Type B pancreatic cell (in vitro differentiated cells): ENCODE measurements around the gene EPAS1. TPM values are rescaled to one million over a fixed set of nuclear protein-coding genes. Genes with fewer than 3 reads are reported as not detected.

Experiments
- DNase-seq: peaks from one replicate; pipeline ENCODE4 v3.0.0; 2021; ENCODE audit warnings: mixed read lengths; ENCODE audit not compliant: unreplicated experiment; ENCODE audit errors: extremely low spot score
- H3K27ac Mint-ChIP-seq: 2 replicates; pipeline ENCODE4 v1.8.0; 2021; ENCODE audit warnings: mild to moderate bottlenecking, mixed read lengths
- H3K27me3 Mint-ChIP-seq: 2 replicates; pipeline ENCODE4 v1.8.0; 2021; ENCODE audit warnings: mixed read lengths
- H3K36me3 Mint-ChIP-seq: 2 replicates; pipeline ENCODE4 v1.8.0; 2021; ENCODE audit warnings: mixed read lengths
- H3K4me1 Mint-ChIP-seq: one replicate; pipeline ENCODE4 v1.8.0; 2021; ENCODE audit warnings: mixed read lengths; ENCODE audit not compliant: unreplicated experiment
- H3K4me3 Mint-ChIP-seq: 2 replicates; pipeline ENCODE4 v1.8.0; 2021; ENCODE audit warnings: mild to moderate bottlenecking, mixed read lengths
- H3K9me3 Mint-ChIP-seq: 2 replicates; pipeline ENCODE4 v1.8.0; 2021; ENCODE audit warnings: mixed read lengths
- CTCF ChIP-seq: fragments of 200-600 bp; sonication (generic); conservative IDR thresholded peaks from 2 replicates; pipeline ENCODE4 v1.5.0; 2021; ENCODE audit warnings: antibody characterized with exemption, mild to moderate bottlenecking
- total RNA-seq: library from RNA; stranded (reverse); gene quantifications from 2 replicates; pipeline ENCODE4 v1.2.1, GENCODE V29; 2021; ENCODE audit warnings: low replicate concordance

Gene EPAS1
- total RNA-seq, 1 donor from 2014 or later = 59.8 TPM

GRCh38 chr2:46260305-46260704, 36.9 kb upstream of the EPAS1 start:
- no peak for DNase-seq
- H3K4me1 Mint-ChIP-seq = no peaks in the 10 kb centered on the region
- no peaks in the 10 kb centered on the region for H3K9me3 Mint-ChIP-seq
- H3K27ac Mint-ChIP-seq = no peak overlapping the region
- H3K4me3 Mint-ChIP-seq = no peak overlapping the region
- no peaks in the 10 kb centered on the region for H3K36me3 Mint-ChIP-seq
- no peak for TF ChIP-seq CTCF
- H3K27me3 Mint-ChIP-seq = no peaks in the 10 kb centered on the region

GRCh38 chr2:46262248-46262938, 34.8 kb upstream of the EPAS1 start:
- no peaks in the 10 kb centered on the region for H3K9me3 Mint-ChIP-seq
- H3K27me3 Mint-ChIP-seq = no peaks in the 10 kb centered on the region
- H3K4me3 Mint-ChIP-seq = no peak overlapping the region
- no peaks in the 10 kb centered on the region for H3K36me3 Mint-ChIP-seq
- H3K4me1 Mint-ChIP-seq = no peaks in the 10 kb centered on the region
- H3K27ac Mint-ChIP-seq = no peak overlapping the region
- DNase-seq = no peak
- TF ChIP-seq CTCF = no peak

- Mint-ChIP-seq H3K4me3 (no peak overlapping the region), H3K4me1 (no peaks in the 10 kb centered on the region), H3K9me3 (no peaks in the 10 kb centered on the region), H3K36me3 (no peaks in the 10 kb centered on the region), H3K27ac (no peak overlapping the region), H3K27me3 (no peaks in the 10 kb centered on the region)
- TF ChIP-seq CTCF = no peak
- DNase-seq = no peak
Measured at GRCh38 chr2:46263347-46263746, 33.9 kb upstream of the EPAS1 start.

GRCh38 chr2:46264447-46264846, 32.8 kb upstream of the EPAS1 start:
- no peak for TF ChIP-seq CTCF

GRCh38 chr2:46266134-46266533, 31.1 kb upstream of the EPAS1 start:
- H3K4me1 Mint-ChIP-seq = peaks cover 10% of the 10 kb centered on the region
- no peak for TF ChIP-seq CTCF
- no peak overlapping the region for H3K27ac Mint-ChIP-seq

More at GRCh38 chr2:46264447-46264846, 32.8 kb upstream of the EPAS1 start:
- DNase-seq = no peak
- Mint-ChIP-seq H3K27me3 (no peaks in the 10 kb centered on the region), H3K4me3 (no peak overlapping the region), H3K27ac (no peak overlapping the region), H3K4me1 (no peaks in the 10 kb centered on the region), H3K36me3 (no peaks in the 10 kb centered on the region), H3K9me3 (no peaks in the 10 kb centered on the region)

More at GRCh38 chr2:46266134-46266533, 31.1 kb upstream of the EPAS1 start:
- Mint-ChIP-seq H3K36me3 (no peaks in the 10 kb centered on the region), H3K9me3 (no peaks in the 10 kb centered on the region), H3K27me3 (peaks cover 4% of the 10 kb centered on the region), H3K4me3 (no peak overlapping the region)
- no peak for DNase-seq
